AG09319 (cell line): ENCODE results near the gene NCS1.

ENCODE experiments used
- DNase-seq: peaks from one replicate; pipeline ENCODE4 v3.0.0-alpha.2; 2010; ENCODE audit warnings: low read depth; ENCODE audit errors: extremely low read depth
- CTCF ChIP-seq: IDR thresholded peaks from 2 replicates; pipeline ENCODE4 v1.5.1; 2011; ENCODE audit warnings: low read depth, mild to moderate bottlenecking, inconsistent platforms, low read length, moderate library complexity

NCS1 gene

GRCh38 chr9:130259044-130259443 is 86.8 kb downstream of the NCS1 start:
- no peak for DNase-seq
- TF ChIP-seq CTCF = no peak

- DNase-seq = no peak
Observed at GRCh38 chr9:130260816-130261765, 88.9 kb downstream of the NCS1 start.

GRCh38 chr9:130262061-130262745 is 90.0 kb downstream of the NCS1 start:
- DNase-seq = no peak
- no peak for TF ChIP-seq CTCF

More at GRCh38 chr9:130260816-130261765, 88.9 kb downstream of the NCS1 start:
- TF ChIP-seq CTCF = no peak

GRCh38 chr9:130262771-130263170 is 90.6 kb downstream of the NCS1 start:
- TF ChIP-seq CTCF = no peak
- DNase-seq = no peak

GRCh38 chr9:130263601-130264413 is 91.6 kb downstream of the NCS1 start:
- TF ChIP-seq CTCF = no peak
- DNase-seq = no peak

GRCh38 chr9:130264414-130265350 is 92.5 kb downstream of the NCS1 start:
- TF ChIP-seq CTCF = no peak
- DNase-seq = no peak
